Measurements from ENCODE around the gene XPNPEP1. TPM values are rescaled to one million over a fixed set of nuclear protein-coding genes. Genes with fewer than 3 reads are reported as not detected.

XPNPEP1 gene
- total RNA-seq, 1 experiment from 2014 or later: 71.3 TPM

DNA sequence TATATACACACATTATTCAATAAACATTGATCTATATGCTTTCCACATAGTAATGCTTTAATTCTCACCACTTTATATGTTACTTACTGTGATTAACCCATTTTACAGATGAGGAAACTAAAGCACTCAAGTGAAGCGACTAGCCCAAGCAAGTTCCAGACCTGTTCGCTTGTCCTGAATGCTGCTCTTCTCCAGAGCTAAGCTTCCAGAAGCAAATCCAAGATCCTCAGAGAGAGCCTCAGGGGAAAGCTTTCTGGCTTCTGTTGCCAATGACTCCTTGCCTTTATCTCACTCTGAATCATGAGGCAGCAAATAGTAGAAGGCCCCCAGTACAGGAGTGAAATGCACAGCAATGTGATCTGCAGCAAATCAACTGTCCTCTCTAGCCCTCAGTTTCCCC, 32.2 kb downstream of the XPNPEP1 start:
- Histone ChIP-seq H3K79me2 (ENCODE audit: insufficient read depth, low read length) (no peaks in the 10 kb centered on the region), H3K23me2 (ENCODE audit: insufficient read length, low read depth, low read length, poor library complexity, severe bottlenecking) (no peaks in the 10 kb centered on the region), H3K27me3 (ENCODE audit: insufficient read depth, low read length) (no peaks in the 10 kb centered on the region), H3K4me1 (ENCODE audit: insufficient read depth, low read length) (no peaks in the 10 kb centered on the region; the same call in 1 of the 2 replicates), H3K9ac (ENCODE audit: extremely low read depth, insufficient read length, low read length) (no peak overlapping the region), H2BK20ac (ENCODE audit: low read depth, low read length, poor library complexity, severe bottlenecking) (no peak overlapping the region), H3K27ac (ENCODE audit: insufficient read length, low read depth, low read length) (no peak overlapping the region), H2AK5ac (ENCODE audit: insufficient read length, low read length) (no peak overlapping the region), H3K9me3 (ENCODE audit: control insufficient read depth, low read depth, low read length) (no peaks in the 10 kb centered on the region), H3K79me1 (ENCODE audit: insufficient read depth, low read depth, low read length, poor library complexity, severe bottlenecking) (no peaks in the 10 kb centered on the region), H3K23ac (ENCODE audit: insufficient read length, low read depth, low read length) (no peak overlapping the region), H3K4me2 (ENCODE audit: insufficient read depth, insufficient read length, low read length) (no peak overlapping the region), H3K18ac (ENCODE audit: insufficient read length, low read depth, low read length) (no peak overlapping the region), H4K8ac (replicated peaks; ENCODE audit: insufficient read length, low read depth, low read length) (no peak overlapping the region), H4K20me1 (ENCODE audit: control insufficient read depth, insufficient read depth, insufficient read length) (no peaks in the 10 kb centered on the region), H3K14ac (ENCODE audit: insufficient read depth, low read length) (no peak overlapping the region), H3K56ac (ENCODE audit: insufficient read length, low read depth, low read length) (no peak overlapping the region), H3K4ac (ENCODE audit: low read depth, low read length) (no peak overlapping the region), H2BK15ac (ENCODE audit: low read depth, low read length) (no peak overlapping the region), H2AFZ (ENCODE audit: low read length) (no peak overlapping the region), H4K91ac (ENCODE audit: insufficient read length, low read depth, low read length) (no peak overlapping the region), H2BK120ac (ENCODE audit: low read depth, low read length, poor library complexity, severe bottlenecking) (no peak overlapping the region), H2BK12ac (ENCODE audit: insufficient read length, low read depth, low read length) (no peak overlapping the region), H2BK5ac (ENCODE audit: insufficient read length, low read length) (no peak overlapping the region), H3T11ph (ENCODE audit: low read length) (no peak overlapping the region), H4K5ac (ENCODE audit: insufficient read length, low read depth, low read length) (no peak overlapping the region)
- Mint-ChIP-seq H3K4me1 (peaks cover 23 to 40% of the 10 kb centered on the region in 2 experiments), H3K27me3 (ENCODE audit: low read depth) (no peaks in the 10 kb centered on the region), H3K9me3 (no peaks in the 10 kb centered on the region), H3K36me3 (ENCODE audit: insufficient read depth in 1 of 3, low read depth in 3 of 3) (peaks cover 13 to 48% (median 29%) of the 10 kb centered on the region in 3 experiments), H3K27ac (0 out of 7 replicates have a peak overlapping the region, but pooled peaks of 1 of the 3 experiments have one; percentile 23), H3K4me3 (no peak overlapping the region)
- no peak for DNase-seq
- WGBS (ENCODE audit: extremely low coverage, insufficient read length, low lambda C conversion rate): no CpG with 5 or more reads among the region's 2 CpGs
- TF ChIP-seq, protein P1, sequence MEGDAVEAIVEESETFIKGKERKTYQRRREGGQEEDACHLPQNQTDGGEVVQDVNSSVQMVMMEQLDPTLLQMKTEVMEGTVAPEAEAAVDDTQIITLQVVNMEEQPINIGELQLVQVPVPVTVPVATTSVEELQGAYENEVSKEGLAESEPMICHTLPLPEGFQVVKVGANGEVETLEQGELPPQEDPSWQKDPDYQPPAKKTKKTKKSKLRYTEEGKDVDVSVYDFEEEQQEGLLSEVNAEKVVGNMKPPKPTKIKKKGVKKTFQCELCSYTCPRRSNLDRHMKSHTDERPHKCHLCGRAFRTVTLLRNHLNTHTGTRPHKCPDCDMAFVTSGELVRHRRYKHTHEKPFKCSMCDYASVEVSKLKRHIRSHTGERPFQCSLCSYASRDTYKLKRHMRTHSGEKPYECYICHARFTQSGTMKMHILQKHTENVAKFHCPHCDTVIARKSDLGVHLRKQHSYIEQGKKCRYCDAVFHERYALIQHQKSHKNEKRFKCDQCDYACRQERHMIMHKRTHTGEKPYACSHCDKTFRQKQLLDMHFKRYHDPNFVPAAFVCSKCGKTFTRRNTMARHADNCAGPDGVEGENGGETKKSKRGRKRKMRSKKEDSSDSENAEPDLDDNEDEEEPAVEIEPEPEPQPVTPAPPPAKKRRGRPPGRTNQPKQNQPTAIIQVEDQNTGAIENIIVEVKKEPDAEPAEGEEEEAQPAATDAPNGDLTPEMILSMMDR (conservative IDR thresholded peaks at IDR 0.05): no peak

All from H9 (cell line).